Measurements from ENCODE around the gene REELD1.

REELD1 gene

DNA sequence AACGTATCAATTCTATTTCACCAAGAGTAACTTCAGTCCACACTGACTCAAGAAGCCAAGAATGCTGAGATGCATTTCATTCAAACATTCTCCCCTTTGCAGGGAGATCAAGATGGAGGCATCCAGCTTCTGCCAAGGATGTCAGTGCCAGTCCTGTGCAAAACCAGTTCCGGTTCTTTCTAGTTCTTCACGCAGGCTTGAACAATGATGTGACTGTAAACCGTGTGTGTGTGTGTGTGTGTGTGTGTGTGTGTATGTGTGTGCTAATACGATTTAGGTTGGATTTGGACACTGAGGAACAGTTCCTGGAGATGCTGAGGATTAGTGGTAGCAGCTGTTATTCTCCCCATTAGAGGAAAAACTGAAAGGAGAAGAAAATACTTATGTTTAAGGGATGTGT lies at the start of gene REELD1:
REELD1 (plus strand) TSS at position 301 of the 400 bp plus-strand sequence. CDS start 2,415 bp downstream, outside the sequence.
- DNase-seq = no peak

DNA sequence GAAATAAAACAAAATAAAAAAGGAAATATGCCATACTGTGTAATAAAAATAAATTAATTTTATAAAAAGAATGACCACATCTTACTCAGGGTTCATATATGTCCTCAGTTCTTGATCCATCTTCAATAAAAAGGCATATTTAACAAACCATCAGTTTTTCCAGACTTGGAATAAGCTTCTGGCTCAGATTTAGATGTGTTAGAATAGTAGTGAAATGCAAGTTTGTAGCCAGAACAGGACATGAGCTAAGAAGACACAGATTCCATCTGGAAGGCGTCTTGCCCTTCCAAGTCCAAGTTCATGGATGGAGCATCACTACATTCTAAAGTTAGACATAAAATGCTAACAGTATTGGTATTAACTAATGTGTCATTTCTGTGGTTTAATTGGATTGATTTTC lies 49.1 kb upstream of the REELD1 start:
- no peak for DNase-seq

DNA sequence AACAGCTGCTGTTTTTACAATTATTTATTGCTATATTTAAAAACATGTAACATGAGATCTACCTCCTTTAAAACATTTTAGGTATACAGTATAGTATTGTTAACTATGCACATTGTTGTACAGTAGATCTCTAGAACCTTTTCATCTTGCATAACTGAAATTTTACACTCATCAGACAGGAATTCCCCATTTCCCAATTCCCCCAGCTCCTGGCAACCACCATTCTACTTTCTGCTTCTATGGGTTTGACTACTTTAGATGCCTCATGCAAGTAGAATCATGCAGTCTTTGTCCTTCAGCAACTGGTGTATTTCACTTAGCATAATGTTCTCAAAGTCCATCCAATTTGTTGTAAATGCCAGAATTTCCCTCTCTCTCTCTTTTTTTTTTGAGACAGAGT lies 48.5 kb upstream of the REELD1 start:
- DNase-seq = no peak

DNA sequence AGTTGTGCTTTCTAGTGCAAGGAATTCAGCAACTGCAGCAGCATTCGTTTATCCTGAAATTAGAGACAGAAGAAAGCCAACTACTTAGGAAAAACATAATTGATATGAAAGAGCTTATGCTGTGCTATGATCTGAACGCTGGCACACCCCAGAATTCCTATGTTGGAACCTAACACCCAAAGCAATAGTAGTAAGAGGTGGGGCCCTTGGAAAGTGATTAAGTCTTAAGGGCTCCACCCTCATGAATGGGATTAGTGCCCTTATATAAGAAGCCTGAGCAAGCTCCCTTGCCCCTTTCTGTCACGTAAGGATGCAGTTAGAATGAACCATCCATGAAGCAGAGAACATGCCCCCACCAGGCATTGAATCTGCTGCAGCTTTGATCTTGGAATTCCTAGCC lies 44.2 kb upstream of the REELD1 start:
- no peak for DNase-seq

DNA sequence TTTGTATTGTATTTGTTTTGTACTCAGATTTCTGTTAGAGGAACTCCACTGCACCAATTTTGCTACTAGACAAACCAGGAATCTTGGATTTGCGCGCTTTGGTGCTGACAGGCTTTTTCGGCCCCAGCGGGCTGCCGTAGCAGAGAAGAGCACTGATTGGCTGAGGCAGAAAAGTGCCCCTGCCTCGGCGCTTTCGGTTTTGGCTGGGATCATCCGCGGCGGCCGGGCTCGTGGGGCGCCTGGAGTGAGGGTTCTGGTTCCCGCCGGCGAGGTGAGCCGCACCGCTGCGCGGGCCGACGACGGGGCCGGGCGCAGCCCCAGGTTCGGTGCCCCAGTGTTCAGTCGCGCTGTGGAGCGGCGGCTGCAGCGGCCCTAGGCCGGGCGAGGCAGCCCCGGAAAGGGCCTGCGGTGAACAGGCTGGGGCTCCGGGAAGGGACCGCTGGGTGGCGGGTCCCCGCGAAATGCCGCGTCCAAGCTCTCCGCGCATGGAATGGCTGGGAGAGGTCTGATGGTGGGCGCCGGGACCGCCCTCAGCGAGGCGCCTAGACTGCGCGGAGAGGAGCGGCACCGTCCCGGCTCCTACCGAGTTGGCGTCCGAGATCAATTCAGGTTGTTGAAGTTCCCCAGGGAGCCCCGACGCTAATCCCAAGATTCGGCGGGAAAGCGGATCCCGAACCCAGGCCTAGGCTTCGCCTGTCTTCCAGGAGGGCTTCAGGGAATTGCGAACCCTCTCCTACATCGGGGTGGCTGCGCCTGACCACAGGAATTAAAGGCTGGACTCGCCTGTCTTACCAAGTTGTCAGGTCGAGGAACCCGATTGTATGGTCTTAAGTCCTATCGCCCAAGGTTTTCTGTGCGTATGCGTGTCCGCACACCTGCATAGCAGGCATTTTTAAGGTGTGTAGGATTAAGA lies 38.5 kb upstream of the REELD1 start, which contains the start of gene LSM6:
LSM6 (plus strand) TSS at position 178 of the 913 bp plus-strand sequence. CDS start 7,204 bp downstream, outside the sequence.
- peak; percentile 61 for DNase-seq

DNA sequence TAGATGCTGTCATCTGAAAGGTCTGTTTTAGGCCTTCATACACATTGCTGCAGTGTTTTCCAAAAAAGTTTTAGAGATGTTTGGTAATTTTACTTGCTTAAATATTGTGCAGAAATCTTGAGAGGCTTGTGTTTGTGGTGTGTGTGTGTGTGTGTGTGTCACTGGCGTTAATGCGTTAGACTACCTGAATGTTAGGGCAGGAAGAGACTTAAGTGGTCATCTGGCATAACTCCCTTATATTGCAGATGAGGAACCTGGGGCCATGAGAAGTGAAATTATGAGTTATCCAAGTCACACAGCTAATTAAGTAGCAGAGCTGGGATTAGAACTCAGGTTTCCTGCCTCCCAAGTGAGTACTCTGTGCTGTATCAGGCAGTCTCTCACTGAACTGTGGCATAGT lies 37.4 kb upstream of the REELD1 start:
- DNase-seq = no peak

DNA sequence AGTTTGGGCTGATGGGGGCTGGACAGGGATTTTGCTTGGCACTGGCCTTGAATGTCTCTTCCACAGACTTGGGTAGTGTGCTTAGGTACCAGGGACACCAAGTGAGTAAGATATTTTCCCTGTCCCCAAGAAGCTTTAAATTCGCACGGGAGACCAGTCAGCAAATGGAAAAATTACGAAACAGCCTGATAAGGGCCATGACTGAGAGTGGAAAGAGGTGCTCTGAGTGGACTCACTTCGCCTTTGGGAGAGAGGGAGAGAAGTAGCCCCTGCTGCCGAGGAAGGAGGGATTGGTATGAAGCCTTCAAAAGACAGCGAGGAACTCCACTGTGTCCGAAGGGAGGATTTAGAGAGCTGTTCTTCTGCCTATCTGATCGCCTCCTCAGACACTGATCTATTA lies 36.2 kb upstream of the REELD1 start:
- no peak for DNase-seq

DNA sequence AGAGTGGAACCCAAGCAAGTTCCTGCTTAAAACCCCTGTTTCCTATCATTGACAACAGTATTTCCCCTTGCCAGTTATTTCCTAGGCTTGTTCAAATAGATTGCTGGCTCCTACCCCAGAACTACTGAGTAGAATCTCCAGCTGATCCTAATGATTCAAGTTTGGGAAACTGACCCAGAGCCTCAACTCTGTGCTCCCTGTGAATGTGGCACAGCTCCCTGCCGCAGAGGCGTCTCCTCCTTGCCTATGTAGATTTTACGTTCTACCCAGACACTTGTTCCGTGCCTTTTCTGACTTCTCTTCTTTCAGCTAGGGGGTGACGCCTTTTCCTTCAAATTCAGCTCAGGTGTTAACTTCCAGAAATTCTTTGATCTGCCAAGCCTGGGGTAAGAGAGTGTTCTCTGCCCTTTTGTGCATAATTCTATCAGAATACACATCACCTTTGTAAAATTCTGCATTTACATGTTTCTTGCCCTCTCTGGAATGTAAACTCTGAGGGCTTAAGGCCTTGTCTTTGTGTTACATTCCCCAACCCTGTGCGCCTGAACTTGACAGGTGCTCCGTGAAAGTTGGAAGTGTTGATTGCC lies 34.5 kb upstream of the REELD1 start:
- DNase-seq = no peak

DNA sequence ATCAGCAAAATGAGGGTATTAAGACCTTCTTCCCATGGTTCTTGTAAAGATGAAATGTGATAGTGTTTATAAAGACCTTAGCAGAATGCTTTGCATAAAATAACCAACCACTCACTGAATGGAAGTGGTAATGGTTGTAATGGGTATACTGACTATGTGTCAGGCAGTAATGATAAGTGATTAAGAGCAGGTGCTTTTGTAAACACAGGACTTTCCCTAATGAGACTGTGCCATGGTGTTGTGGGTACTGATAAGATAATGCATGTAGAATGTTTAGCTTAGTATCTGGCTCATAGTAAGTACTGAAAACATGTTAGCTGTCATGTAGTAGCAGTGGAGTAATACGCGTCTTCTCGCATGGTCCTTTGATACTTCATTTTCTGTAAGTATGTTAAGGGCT lies 31.9 kb upstream of the REELD1 start:
- peak; percentile 5 for DNase-seq

DNA sequence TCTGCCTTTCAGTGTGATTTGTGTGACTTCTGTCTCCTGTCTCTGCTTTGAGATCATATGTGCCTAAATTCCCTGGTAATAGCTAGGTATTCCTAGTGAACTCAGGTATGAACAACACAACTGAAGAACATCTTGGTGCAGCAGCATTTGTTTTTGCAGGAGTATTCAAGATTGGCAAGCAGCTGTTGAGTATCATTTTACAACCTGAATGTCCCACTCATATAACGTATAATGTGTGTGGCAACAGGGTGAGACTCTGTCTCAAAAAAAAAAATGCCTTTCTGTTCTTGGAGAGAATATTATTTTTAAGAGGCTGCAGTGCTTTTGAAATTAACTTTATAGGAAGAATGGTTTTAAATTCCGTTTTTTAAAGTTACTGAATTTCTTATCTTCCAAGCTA lies 31.1 kb upstream of the REELD1 start:
- peak; percentile 79 for DNase-seq

DNA sequence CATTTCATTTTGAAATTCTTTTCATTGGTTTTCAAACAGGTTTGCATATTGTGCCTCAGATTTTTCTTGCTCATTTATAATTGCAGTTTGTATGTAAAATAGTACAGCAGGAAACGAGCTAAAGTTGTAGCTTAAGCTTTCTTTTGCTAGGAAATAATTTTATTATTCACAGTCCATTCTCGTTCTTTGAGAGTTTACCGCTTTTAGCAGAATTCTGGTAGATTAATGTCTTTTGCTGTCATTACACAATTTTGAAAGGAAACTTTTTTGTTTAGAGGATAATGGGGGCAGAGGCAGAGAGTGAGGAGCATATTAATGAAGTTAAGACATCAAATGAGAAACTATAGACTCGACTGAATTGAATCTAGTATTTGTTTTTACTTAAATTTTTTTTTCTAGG lies 28.3 kb upstream of the REELD1 start:
- no peak for DNase-seq

DNA sequence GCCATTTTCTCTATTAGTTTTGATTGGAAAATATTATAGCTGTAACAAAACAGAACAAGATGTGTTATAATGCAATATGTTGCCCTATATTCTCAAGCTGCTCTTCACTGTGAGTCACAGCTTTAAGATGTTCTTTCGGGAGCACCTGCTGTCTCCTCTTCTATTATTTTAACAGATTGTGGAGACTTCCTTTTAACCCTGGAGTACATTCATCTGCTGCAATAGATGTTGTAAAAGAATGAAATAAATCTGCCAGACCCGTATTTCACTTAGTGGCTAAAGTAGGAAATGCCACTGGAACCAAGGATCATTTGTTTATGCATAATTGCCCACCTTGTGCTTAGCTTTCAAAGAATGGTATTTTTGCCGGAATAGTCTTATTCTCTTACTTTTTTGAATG lies 27.7 kb upstream of the REELD1 start:
- no peak for DNase-seq

DNA sequence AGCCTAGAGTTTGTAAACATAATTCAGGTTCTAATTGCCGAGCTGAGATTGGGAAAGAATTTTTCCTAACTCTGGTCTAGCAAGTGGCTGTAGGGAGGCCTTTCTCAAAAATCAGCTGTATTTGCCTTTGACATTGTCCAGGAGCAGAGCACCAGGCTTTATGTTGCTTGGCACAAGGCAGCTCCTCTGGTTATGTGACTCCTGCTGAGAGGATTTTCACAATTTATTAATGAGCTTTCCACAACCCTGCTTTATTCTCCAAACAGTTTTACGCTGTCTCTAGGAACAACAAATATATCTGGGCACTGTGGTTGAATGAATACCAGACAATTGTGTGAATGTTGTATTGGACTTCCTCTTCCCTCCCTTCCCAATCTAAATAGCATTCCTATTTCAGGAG lies 23.9 kb upstream of the REELD1 start:
- DNase-seq = no peak

DNA sequence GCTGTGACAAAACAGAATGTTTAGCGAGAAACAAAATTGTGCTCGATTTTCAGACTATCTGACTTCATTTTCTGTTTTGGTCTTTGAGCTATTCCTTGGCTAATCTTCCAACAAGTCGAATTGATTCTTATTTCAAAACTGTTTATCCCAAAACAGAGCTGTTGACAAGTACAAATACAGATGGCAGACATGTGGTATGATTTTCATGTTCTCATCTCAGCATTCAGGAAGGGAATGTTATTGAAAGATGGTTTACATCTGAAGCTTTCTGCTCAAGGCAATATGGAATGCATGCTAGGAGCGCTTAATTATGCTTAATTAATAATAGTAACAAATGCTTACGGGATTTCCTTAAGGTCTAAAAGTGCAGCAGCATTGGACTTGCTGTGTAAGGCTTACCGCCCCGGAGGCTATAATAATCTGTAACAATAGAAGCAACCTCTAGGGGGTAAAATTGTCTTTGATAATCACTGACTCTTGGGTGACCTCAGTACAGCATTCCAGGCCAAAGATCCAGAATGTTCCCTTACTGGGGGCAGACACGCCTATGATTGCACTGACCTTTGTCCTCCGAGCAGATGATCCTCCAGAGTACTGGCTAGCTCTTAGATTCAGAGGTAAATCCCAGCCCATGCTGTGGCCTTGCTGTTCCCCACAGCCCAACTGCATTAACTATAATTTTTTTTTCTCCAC lies 22.4 kb upstream of the REELD1 start:
- DNase-seq = no peak

DNA sequence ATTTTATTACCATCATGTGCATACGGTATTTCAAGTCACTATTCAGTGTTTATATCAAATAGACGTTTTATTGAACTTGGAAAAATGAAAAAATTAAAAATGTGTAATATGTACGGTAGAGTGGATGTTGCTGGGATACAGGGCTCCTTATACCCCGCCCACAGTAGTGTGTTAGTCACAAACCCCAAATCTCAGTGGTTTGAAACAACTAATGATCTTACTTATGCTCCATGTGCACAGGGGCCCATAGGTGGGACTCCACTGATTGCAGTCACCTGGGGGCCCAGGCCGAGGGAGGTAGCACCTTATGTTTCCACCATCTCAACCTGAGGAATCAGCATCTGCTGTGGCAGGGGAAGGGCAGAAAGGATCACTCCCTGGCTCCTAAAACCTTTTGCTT lies 20.7 kb upstream of the REELD1 start:
- DNase-seq = no peak

DNA sequence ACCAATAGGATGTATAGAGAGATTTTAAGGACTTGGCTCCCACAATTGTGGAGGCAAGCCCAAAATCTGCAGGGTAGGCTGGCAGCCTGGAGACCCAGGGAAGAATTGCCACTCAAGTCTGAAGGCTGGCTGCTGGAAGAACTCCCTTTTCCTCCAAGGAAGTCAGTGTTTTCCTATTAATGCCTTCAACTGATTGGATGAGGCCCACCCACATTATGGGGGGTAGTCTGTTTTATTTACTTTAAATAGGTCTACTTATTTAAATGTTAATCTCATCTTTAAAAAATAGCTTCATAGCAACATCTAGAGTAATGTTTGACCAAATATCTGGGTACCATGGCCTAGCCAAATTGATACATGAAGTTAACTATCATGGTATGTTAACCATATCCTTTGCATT lies 20.1 kb upstream of the REELD1 start:
- no peak for DNase-seq

DNA sequence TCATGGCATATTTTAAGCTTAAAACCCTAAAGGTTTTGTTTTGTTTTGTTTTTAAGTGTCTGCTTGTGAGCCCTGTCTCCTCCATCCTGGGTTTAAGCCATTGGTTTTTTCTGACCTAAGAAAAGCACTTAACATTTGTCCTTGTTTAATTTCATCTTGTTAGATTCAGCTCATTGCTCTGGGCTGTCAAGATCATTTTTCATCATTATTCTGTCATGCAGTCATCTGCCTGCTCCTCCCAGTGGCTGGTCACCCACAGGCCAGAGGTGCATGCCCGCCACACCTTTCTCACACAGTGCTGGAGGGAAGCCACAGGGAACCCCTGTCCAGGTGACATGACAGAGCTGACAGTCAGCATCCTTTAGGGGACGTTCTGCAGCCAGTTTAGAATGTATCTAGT lies 11.7 kb upstream of the REELD1 start:
- DNase-seq = no peak

DNA sequence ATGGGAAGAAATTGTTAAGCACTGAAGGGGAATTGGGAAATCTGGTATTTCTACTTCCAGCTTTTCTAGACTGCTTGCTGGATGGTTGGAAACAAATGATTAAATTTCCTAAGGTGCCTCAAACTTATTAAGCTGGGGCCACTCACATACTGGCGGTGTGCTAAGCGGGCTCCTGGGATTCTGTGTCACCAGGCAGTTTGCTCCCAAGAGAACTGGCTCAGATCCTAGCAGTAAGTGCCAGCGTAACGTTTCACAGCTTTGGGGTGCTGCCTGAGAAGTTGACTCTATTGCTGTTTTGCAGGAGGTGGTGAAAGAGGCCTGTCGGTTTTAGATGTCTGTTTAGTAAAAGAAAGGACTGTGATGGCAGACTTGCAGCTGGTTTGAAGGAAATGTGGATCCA lies 6.9 kb upstream of the REELD1 start:
- no peak for DNase-seq

DNA sequence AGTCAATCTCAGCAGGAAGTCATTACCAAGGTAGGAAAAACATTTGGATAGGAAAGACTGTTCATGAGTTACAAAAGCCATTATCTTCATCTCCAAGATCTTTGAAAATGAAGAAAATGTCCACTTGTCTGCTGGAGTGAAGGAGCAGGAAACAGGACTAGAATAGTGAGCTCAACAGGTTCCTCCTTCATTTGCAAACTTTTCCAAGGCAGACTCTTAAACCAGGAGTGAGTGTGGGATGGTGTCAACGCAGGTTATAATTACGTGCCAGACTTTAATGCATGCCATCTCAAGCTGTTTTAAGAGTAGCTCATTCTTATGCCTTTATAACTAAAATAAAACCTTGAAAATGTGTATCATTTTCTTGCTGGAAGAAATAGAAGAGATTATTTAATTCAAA lies 3.4 kb upstream of the REELD1 start:
- no peak for DNase-seq

DNA sequence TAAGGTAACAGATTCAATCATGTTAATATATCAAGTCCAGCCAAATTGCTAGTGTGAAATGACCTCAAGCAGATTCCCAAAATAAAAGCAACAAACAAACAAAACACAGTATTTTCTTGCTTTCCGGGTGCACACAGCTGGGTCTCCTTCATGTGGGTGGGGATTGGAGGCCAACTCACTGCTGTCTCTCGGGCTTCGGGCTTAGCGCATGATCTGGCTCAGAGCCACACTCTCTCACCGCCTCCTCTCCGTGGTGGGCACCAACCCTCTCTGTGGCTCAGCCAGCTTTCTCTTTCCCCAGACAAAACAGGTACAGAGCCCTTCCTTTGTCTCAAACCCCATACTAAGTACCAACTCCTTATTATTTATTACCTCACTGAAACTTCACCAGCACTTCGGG lies 2.9 kb upstream of the REELD1 start:
- no peak for DNase-seq

DNA sequence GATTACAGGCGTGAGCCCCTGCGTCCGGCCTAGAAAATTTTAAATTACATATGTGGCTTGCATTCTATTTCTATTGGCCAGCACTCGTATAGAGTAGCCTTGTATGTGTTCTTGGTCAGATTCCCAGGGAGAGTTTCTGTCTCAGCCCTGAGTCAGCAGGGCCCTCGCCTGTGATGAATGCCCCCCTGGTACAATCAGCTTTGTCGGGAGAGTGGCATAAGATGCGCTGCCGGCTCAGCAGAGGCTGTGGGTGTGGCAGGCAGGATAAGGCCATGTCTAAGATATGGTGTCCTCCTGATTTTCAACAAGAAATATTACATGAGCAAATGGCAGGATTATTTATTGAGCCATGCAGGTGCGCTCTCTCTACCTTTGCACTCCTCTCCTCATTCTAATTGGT lies 1.6 kb upstream of the REELD1 start:
- no peak for DNase-seq

DNA sequence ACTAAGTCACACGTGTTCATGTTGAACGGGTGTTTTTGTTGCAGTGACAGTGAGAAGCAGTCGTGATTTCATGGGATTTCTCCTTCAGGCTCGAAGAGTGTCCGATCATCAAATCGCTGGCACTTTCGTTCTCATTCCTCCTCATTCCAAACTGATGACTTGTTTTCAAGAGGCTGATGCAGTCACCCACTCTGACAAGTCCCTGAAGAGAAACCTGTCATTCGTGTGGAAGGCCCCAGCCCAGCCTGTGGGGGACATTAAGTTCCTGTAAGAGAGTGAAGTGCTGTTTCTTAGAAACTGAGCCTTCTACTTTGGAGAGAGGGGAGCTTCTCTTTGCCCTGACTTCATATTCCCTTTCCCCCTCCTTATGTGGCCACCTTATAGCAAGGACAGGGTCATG lies 8.0 kb downstream of the REELD1 start:
- no peak for DNase-seq

DNA sequence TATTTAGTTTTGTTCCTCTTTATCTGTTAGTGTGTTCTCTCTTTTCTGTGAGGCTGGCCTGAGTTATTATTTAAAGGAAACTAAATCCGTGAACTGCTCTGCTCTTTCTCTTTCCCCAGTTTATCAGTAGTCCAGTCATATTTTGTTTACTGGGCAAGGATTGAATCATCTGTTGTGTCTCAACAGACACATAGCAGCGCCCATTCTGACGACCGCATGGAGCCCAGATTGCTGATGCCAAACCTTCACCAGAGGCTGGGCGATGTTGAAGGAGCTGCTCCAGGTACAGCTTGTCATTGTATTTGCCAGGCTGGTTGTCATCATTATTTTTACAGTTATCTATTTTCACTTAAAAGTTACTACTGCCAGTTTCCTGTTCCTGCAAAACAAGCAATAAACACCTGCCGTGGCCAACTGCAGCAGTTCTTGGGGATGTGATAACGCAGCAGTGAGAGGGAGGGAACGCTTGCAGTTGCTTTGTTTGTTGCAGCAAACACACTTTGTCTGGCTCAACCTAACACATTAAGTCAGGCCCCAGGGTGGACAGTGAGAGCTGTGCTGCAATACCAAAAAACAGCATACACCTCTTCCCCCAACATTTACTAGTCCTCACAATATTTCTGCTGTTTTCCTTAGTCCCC lies 10.1 kb downstream of the REELD1 start:
- no peak for DNase-seq
